Measurements from ENCODE around the gene PGAM2.

DNA sequence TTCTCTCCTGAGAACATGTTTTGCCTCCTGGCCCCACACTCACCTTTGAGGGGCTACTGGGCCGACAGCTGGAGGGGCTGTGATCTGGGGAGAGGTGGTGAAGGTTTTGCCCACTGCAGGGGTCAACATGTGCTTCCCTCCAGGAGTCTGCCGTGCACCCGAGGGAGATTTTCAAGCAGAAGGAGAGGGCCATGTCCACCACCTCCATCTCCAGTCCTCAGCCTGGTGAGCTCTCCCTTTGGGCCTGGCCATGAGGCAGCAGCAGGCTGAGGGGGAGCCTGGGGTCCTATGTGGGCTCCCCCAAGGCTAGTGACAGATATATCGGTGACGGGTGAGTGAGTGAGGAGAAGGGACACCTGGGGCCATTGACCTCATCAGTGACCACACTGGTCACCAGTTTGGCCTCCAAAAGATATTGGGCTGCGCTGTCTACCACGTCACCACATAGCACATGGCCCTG lies 6.6 kb downstream of the PGAM2 start:
- TF ChIP-seq ESRRG (CRISPR knock-in tag; IDR thresholded peaks at IDR 0.05) (no peak), ISL1 (CRISPR knock-in tag; IDR thresholded peaks at IDR 0.05) (no peak), ZNF8 (CRISPR knock-in tag; IDR thresholded peaks at IDR 0.05) (no peak), PPARA (CRISPR knock-in tag; IDR thresholded peaks at IDR 0.05; ENCODE audit: borderline replicate concordance) (no peak), RARB (CRISPR knock-in tag; IDR thresholded peaks at IDR 0.05) (no peak), OSR1 (CRISPR knock-in tag; IDR thresholded peaks at IDR 0.05) (no peak), ZNF565 (CRISPR knock-in tag; conservative IDR thresholded peaks at IDR 0.05; ENCODE audit: low read depth) (no peak), ARNTL (CRISPR knock-in tag; IDR thresholded peaks at IDR 0.05; ENCODE audit: borderline replicate concordance, low read depth) (no peak), CSDC2 (CRISPR knock-in tag; IDR thresholded peaks at IDR 0.05) (no peak)
- TF ChIP-seq, protein P1, sequence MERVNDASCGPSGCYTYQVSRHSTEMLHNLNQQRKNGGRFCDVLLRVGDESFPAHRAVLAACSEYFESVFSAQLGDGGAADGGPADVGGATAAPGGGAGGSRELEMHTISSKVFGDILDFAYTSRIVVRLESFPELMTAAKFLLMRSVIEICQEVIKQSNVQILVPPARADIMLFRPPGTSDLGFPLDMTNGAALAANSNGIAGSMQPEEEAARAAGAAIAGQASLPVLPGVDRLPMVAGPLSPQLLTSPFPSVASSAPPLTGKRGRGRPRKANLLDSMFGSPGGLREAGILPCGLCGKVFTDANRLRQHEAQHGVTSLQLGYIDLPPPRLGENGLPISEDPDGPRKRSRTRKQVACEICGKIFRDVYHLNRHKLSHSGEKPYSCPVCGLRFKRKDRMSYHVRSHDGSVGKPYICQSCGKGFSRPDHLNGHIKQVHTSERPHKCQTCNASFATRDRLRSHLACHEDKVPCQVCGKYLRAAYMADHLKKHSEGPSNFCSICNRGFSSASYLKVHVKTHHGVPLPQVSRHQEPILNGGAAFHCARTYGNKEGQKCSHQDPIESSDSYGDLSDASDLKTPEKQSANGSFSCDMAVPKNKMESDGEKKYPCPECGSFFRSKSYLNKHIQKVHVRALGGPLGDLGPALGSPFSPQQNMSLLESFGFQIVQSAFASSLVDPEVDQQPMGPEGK (CRISPR knock-in tag; IDR thresholded peaks at IDR 0.05; ENCODE audit: borderline replicate concordance): no peak

Data from SK-N-SH treated with all-trans-retinoic acid at 6 μM for 48 hours (cell line).